GM12873 (cell line): ENCODE measurements around the gene TRIM17.

Source experiments
- CTCF ChIP-seq: IDR thresholded peaks from 2 replicates; pipeline ENCODE4 v1.5.1; 2012; ENCODE audit warnings: low read depth, mild to moderate bottlenecking, moderate library complexity, low read length, control low read depth; ENCODE audit not compliant: insufficient read depth; ENCODE audit errors: missing control alignments

The TRIM17 gene

GRCh38 chr1:228445843-228446650 is 29.4 kb upstream of the TRIM17 start:
- TF ChIP-seq CTCF = no peak

- TF ChIP-seq CTCF = no peak
These were observed 28.8 kb upstream of the TRIM17 start for GRCh38 chr1:228445490-228445842.

GRCh38 chr1:228443395-228443794 is 26.7 kb upstream of the TRIM17 start:
- TF ChIP-seq CTCF = no peak

GRCh38 chr1:228440761-228441500 is 24.3 kb upstream of the TRIM17 start:
- TF ChIP-seq CTCF = no peak

- no peak for TF ChIP-seq CTCF
These were observed 21.6 kb upstream of the TRIM17 start for GRCh38 chr1:228438266-228438665.

- TF ChIP-seq CTCF = no peak
These were observed 20.8 kb upstream of the TRIM17 start for GRCh38 chr1:228437424-228437962.

GRCh38 chr1:228434689-228435088 is 18.0 kb upstream of the TRIM17 start:
- no peak for TF ChIP-seq CTCF
